HG03025 (cell line): ENCODE measurements around the gene JAG2.

Experiments
- ATAC-seq: cut with Tn5 transposase; IDR thresholded peaks from one replicate; pipeline ENCODE4 v1.9.1; 2021; ENCODE audit warnings: mild to moderate bottlenecking, moderate library complexity; ENCODE audit not compliant: unreplicated experiment, low FRiP score

JAG2 gene

DNA sequence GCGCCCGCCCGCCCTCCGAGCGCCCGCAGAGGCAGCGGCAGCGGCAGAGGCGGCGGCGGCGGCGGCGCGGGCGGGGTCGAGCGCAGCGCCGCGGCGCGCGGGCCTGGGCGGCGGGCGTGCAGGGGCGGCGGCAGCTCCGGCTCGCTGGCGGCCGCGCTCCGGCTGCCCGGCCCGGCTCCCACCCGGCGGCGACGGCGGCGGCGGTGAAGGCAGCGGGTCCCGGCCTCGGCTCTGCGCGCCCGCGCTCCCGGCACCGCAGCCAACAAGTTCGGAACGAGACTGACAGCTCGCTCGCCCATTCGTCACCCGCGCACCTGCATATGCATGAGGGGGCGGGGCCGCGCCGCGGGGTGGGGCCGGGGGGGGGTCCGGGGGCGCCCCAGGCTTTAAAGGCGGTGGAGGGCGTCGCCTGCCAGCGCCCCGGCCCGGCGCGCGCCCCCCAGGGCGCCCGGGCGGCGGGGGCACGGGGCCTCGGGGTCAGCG lies at the start of gene JAG2:
JAG2 (minus strand) TSS at position 281 of the 483 bp plus-strand sequence. CDS start 356 bp downstream, outside the sequence.
- no peak for ATAC-seq

DNA sequence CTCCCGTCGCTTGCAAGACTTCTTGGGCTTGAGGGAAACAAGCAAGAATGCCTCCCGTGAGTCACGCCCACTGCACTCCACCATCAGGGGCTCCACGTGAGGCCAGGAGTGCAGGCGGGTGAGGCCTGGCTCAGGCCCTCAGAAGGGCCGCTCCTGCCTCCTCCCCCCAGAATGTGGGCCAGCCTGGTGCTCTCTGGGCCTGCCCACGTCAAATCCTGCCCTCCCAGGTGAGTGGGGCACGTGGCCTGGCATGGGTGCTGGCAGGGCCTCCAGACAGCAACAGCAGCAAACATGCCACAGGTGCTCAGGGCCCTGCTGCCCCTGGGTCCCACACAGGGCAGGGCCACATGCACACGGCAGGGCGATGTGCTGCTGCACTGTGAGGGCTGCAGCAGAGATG lies 49.2 kb upstream of the JAG2 start:
- ATAC-seq, result no peak

DNA sequence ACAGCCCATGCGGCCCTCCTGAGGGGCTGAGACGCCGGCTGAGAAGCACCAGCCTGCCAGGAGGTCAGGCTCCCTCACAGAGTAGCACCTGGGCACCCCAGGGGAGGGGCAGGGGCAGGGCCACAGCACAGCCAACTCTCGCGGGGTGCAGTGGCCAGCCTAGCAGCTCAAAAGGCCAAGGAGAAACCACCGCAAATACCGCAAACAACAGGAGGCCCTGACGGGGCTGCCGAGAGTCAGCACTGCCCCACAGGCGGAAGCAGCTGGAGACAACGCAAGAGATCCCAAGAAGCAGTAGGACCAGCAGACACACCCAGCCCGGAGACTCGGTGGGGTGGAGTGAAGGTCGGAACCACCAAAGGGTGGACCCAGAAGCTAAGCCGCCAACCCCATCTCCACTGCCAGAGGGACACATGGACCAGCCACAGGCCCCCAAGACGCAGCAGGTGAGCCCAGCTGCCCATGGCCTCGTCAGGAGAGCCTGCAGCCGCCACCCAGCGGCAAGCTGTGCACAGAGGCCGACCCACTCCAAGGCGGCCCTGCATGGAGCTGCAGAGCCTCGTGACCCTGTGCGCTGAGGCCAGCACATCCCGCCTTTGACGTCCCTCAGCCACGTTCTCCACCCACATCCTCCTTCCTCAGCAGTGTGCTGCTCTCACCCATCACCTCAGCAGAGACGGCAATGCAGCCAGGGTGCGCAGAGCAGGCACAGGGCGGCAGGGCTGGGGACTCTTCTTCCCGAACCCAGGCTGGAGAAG lies 48.1 kb upstream of the JAG2 start:
- no peak for ATAC-seq

DNA sequence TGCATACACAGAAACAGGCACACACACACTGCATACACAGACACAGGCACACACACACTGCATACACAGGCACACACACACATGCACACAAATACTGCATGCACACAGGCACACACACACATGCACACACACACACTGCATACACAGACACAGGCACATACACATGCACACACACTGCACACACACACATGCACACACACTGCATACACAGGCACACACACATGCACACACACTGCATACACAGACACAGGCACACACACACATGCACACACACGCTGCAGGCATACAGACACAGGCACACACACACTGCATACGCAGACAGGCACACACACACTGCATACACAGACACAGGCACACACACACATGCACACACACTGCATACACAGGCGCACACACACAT lies 47.0 kb upstream of the JAG2 start:
- ATAC-seq, result no peak

DNA sequence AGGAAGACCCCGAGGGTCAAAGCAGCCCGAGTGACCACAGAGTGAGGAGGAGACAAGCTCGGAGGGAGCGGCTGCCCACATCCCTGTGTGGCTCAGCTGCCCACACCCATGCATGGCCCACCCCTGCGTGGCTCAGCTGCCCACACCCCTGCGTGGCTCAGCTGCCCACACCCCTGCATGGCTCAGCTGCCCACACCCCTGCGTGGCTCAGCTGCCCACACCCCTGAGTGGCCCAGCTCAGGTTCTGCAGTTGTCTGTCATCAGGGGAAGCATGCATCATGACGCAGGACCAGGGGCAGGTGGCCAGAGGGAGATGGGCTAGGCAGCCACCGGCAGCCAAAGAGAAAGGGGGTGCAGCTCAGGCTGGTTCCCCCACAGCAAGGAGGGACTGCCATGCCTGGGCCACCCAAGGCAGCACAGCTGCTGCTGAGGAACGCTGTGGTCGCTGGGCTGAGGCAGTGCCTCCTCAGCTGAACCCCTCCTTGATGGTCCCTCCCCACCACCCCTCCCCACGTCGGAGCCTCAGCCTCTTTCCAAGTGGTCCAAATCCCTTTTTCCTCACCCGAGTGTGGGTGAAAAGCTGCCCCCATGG lies 45.8 kb upstream of the JAG2 start:
- no peak for ATAC-seq

DNA sequence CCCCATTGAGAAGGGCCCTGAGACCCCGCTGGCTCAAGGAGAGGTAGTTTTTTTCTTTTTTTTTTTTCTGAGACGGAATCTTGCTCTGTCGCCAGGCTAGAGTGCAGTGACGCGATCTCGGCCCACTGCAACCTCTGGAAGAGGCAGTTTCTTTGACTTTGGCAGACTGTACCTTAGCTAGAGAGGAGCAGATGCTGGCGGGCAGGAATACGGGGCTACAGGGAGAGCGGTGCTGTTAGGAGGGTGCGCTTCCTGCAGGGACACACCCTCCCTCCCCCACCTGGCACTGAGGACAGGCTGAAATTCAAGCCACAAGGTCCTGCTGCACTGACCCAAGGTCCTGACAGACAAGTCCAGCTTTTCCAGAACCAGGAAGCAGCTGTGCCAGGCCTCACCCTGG lies 44.8 kb upstream of the JAG2 start:
- no peak for ATAC-seq

DNA sequence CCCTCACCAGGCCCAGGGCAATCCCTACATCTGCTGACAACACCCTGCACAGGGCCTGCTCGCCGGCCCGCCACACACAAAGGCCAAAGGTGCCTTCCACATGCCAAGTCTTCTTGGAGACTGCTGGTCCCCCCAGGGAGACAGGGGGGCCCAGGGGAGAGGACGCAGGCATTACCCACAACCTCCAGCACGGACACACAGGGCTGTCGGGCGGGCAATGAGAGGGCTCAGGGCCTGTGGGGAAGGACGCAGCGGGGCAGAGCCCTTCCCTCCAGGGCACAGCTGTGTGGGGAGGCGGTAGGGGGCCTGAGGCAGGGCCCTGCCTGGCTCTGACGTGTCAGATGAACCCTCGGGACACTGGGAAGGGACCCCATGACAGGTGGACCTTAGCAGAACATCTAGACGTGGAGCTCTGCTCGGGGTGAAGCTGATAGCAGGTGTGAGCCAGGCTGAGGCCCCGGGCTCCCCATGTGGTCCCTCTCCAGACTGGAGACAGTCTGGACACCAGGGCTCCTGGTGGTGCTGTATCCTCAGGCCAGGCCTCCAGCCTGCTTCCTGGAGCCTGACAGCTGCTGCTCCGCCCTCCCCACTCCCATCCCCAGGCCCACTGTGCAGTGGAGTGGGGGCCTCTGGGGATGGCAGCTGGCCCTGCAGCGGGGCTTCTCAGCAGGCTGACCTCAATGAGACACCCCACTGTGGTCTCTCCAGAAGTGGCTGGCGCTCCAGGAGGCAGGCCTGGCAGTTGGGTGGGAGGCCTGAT lies 44.1 kb upstream of the JAG2 start:
- ATAC-seq, result no peak

DNA sequence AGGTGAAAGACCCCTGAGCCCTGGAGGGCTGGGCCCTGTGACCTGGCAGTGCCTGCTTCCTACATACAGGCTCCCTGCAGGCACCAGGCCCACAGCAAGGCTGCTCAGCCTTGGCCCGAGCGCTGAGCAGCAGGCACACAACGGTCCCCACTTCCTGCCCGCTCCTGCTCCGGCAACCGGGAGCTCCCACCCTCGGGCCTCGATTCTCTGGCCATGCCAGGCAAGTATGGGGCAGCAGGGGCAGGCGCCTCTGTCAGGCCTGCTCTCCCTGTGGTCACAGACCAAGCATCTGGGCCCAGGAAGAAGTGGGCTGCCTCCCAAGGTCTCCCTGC lies 43.1 kb upstream of the JAG2 start:
- no peak for ATAC-seq

DNA sequence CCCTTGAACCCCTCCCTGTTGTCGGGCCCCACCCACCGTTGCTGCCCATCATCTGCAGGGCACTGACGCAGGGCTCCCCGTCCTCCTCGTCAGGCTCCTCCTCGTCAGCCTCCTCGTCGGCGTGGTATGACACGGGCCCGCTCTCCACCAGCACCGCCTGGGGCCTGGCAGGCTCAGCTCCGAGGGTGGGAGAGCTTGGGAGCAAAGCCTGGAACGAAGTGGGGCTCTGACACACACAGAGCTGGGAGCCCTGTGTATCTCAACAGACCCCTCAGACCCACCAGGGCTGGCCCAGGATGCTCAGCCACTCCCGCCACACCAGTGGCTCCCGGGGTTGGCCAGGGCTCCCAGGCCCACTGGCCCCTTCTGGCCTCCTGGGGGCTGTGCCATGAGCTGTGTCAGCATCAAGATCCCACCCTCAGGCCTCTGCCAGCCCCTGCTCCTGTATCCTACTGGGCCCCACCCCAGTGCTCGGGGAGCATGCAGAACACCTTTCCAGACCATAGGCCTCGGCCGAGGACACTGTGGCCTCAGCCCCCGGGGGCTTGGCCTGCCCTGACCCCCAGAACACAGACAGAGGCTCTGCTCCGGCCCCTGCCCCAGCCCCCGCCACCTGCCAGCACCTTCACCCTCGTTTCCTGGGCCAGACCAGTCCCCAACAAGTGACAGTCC lies 42.6 kb upstream of the JAG2 start:
- no peak for ATAC-seq

DNA sequence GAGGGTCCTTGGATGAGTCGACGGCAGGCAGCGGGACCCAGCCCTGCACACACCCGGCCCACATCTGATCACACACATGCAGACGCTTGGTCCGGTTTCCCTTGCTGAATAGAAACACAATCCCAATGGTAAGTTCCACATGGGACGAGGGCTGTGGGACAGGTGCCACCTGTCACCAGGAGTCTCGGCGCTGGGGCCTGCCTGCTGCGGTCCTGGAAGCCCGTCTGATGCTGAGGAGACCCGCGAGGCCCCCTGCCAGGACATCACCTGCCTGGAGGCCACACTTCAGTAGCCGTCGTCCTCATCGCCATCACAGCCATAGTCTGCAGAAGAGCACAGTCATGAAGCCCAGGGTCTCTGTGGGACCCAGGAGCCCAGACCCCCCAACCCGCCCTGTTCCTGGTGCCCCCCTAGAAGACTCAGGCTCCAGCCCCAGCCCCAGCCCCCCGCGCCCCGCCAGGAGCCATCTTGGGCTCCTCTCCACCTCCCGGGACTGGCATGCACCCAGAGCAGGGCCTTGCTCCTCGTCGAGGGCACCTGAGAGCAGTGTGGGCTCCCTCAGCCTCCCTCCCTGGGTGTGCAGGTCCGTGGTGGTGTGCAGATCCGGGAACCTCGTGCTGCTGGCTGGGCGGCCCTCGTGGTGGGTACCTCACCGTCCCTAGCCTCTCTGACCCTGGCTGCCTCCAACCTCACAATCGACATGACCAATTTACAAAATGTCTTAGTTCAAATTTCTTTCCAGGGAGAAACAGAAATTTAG lies 41.9 kb upstream of the JAG2 start:
- ATAC-seq, result no peak

DNA sequence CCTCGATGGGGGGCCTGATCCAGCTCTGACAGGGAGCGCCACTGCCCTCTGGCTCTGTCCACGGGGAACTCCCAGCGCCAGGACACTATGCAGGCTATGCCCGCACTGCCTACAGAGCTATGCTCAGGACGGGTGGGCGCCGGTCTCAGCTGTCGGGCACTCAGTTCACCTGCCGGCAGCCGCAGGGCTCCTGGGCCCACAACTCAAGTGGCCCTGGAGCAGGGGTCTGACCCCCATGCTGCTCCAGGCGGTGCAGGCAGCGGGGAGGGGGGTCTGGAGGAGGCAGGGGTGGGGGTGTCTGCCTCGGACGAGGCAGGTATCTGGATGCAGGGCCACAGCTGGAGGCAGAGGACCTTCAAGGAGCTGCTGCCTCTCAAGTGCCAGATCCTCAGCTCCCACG lies 41.1 kb upstream of the JAG2 start:
- no peak for ATAC-seq

DNA sequence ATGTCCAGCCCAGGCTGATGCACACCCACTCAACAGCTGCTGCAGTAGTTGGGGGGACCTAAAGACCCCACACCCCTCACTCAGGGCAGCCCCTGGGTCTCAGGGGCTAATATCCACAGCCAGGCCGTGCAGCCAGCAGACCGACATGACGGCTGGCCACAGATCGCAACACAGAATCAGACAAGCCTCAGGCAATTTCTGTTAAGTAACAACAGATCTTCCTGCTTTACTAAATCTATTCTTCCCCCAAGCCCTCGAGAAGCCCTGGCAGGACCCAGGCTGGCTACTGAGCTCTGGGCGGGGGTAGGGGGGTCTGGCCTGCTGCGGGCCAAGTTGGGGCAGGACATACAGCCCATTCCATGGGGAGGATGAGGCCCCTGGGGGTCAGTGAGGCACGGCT lies 40.5 kb upstream of the JAG2 start:
- no peak for ATAC-seq

DNA sequence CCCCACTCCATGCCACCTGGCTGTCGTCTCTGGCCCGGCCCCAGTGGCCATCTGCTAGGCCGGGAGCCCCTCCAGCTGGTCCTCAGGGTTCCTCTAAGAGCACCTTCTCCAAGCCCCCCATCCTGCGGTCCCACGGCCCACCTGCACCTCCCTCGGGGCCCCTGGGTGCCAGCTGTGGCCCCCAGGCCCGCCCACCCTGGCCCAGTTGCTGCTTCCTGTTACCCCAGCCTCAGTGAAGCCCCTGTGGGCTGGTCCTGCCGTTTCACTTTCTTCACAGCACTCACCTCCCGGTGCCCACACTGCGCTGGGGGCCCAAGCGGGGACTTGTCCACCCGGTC lies 40.1 kb upstream of the JAG2 start:
- ATAC-seq, result no peak

DNA sequence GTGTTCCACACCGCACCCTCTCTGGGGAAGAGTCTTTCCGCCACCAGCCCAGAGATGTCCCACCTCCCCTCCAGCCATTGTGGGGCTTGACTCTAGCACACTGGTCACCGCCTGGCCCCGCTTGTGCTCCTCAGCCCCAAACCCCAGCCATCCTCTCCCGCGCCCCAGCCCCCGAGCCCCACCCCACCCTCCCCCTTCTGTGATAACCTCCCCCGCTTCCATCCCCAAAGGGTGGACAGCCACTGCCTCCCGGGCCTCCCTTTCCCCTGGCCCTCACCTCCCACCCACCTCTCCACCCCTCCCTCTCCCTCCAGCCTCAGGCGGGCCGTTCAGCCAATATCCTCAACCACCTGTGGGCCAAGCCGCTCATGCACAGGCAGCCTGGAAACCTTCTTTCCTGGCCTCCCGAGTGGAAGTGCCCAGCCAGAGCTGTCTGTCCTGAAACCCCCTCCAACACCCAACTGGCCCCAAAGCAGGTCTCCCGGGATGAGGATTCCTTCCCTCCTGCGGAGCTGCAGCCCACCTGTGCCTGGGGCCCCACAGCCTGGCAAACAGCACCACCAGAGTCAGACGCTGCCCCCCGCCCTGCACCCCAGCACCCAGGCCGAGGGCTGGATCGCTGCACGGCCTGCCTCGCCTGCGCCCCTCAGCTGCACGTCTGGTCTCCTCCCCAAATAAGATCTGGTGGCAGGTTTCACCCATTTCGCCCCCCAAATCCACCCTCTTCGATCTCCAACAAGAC lies 39.6 kb upstream of the JAG2 start:
- no peak for ATAC-seq

DNA sequence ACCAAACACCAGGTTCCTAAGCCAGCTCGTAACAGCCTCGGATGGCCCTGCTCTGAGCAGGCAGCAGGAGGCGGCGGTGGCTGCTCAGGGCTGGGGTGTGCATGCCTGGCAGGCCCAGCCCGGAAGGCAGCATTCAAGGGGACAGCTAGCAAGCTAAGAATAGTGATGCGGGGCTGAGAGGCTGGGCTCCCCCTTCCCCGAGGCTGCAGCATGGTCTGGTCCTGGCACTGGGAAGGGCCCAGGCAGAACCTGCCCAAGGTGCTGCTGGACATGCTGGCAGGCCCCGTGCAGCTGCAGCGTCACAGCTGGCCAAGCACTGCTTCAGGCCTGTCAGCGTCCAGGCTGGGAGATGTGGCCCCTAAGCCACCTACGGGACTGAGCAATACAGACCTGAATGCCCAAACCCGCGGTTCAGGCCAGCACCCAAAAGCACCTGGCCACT lies 38.9 kb upstream of the JAG2 start:
- ATAC-seq, result no peak

DNA sequence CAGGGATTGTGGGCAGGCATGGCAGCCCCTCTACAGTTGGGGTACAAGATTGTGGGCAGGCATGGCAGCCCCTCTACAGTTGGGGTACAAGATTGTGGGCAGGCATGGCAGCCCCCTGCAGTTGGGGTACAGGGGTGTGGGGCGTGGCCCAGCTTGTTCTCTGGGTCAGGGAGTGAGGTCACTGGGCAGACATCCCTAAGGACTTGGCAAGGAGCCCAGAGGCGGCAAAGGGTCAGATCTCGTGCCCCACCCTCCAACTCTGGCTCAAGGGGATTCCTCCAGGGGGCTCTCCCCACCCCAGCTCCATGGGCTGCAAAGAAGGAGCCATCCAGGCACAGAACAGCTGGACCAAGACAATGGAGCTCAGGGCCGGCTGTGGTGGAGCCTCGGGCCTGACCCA lies 38.3 kb upstream of the JAG2 start:
- no peak for ATAC-seq

DNA sequence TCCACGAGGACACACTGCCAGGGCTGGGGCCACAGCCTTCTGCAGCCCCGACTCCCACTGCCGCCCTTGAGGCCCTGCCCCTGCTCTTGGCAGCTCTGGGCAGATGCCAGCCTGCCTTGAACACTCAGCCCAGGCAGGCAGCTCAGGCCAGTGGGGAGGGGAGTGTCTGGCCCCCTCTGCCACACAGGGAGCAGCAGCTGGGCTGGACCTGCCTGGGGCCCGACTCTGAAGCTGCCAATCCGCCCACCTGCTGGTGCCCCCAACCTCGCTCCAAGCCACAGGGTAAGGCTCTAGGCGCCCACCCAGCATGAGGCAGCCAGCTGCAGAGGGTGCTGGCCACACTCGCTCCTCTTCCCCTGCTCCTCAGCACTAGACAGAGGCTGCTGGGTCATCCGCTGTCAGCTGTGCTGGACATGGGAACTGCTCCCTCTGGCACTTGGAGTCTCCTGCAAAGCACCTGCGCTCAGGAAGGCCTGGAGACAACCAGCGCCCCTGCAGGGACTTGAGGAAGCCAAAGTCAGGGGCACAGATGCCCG lies 37.2 kb upstream of the JAG2 start:
- ATAC-seq, result no peak

DNA sequence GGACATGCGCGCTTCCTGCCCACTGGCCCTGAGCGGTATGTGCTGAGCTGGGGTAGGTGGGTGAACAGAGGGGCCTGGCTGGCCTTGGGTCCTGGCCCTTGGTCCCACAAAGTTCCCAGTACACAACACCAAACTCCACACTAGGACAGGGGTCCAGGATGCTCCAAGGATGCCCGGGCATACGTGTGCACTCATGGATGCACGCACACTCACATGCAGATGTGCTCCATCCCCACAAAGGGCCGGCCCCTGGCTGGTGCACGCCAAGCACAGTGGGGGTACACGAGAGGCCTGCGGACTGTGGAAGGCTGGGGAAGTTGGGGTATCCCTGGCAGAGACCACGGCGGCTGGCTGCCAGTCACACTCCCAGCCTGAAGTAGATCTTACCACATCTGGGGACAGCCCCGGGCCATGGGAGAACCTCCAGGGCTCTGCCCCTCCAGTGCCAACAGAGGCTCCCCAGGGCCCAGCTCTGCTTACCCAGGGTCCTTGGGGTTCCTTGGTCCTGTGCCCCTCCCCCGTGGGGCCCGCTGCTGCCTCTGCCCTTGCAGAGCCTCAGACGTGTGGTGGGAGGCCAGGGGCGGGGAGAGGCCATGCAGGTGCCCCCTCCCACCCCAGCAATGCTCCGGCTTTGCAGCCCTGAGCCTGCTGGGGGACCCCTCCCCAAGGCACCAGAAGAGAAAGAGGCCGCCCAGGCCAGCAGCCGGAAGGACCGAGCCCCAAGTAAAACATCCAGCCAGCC lies 36.5 kb upstream of the JAG2 start:
- ATAC-seq, result no peak
